Transverse colon (tissue), 4 donors: Measurements from ENCODE around the gene LEFTY1.

Source experiments
- EP300 ChIP-seq: sonication (generic); formaldehyde crosslinking; IDR thresholded peaks from one replicate; pipeline ENCODE4 v1.6.1; 2017; ENCODE audit warnings: antibody characterized with exemption, low read depth
- POLR2A ChIP-seq: fragments of 450-650 bp; IDR thresholded peaks from one replicate; pipeline ENCODE4 v1.6.1; 2016; ENCODE audit warnings: antibody characterized with exemption, mild to moderate bottlenecking, moderate library complexity
- POLR2AphosphoS5 ChIP-seq, 3 donors: sonication (generic); formaldehyde crosslinking; IDR thresholded peaks; one replicate each; pipeline ENCODE4 v1.6.1; 2016; ENCODE audit warnings: antibody characterized with exemption in 3 of 3
- TF ChIP-seq, protein P1 (sequence below), 5 experiments: fragments of 200-600 bp in 3 of 5; fragments of 450-650 bp in 2 of 5; sonication (generic) in 3 of 5; IDR thresholded peaks; 1 replicate in 2 of 5; 2 replicates in 3 of 5; pipeline ENCODE4 v1.5.1; 2016 to 2017; ENCODE audit warnings: antibody characterized with exemption in 5 of 5, inconsistent platforms in 3 of 5, mild to moderate bottlenecking in 2 of 5, moderate library complexity in 1 of 5

- TF ChIP-seq, protein P1, sequence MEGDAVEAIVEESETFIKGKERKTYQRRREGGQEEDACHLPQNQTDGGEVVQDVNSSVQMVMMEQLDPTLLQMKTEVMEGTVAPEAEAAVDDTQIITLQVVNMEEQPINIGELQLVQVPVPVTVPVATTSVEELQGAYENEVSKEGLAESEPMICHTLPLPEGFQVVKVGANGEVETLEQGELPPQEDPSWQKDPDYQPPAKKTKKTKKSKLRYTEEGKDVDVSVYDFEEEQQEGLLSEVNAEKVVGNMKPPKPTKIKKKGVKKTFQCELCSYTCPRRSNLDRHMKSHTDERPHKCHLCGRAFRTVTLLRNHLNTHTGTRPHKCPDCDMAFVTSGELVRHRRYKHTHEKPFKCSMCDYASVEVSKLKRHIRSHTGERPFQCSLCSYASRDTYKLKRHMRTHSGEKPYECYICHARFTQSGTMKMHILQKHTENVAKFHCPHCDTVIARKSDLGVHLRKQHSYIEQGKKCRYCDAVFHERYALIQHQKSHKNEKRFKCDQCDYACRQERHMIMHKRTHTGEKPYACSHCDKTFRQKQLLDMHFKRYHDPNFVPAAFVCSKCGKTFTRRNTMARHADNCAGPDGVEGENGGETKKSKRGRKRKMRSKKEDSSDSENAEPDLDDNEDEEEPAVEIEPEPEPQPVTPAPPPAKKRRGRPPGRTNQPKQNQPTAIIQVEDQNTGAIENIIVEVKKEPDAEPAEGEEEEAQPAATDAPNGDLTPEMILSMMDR (IDR thresholded peaks at IDR 0.05), result no peak
- TF ChIP-seq POLR2A (peak; percentile 66), POLR2AphosphoS5 (IDR thresholded peaks at IDR 0.05) (peak; percentile 52 to 83 (median 80)), EP300 (no peak)
Measured at GRCh38 chr1:225896937-225897549, 8.1 kb upstream of the LEFTY1 start.
